ENCODE results near the gene MICAL3.
A peak's percentile ranks its signal among the peaks of the same experiment; 100 is the strongest.

Gene MICAL3

GRCh38 chr22:17779286-17780115 is 244.9 kb downstream of the MICAL3 start:
- DNase-seq: no peak
- Mint-ChIP-seq H3K36me3 (ENCODE audit: low read depth) (no peaks in the 10 kb centered on the region), H3K4me3 (peak overlapping the region; percentile 55), H3K9me3 (peaks cover 8% of the 10 kb centered on the region), H3K27ac (peak overlapping the region; percentile 18), H3K4me1 (peaks cover 73% of the 10 kb centered on the region), H3K27me3 (ENCODE audit: low read depth, poor library complexity) (no peaks in the 10 kb centered on the region)
- TF ChIP-seq CTCF (IDR thresholded peaks at IDR 0.05): no peak

DNA sequence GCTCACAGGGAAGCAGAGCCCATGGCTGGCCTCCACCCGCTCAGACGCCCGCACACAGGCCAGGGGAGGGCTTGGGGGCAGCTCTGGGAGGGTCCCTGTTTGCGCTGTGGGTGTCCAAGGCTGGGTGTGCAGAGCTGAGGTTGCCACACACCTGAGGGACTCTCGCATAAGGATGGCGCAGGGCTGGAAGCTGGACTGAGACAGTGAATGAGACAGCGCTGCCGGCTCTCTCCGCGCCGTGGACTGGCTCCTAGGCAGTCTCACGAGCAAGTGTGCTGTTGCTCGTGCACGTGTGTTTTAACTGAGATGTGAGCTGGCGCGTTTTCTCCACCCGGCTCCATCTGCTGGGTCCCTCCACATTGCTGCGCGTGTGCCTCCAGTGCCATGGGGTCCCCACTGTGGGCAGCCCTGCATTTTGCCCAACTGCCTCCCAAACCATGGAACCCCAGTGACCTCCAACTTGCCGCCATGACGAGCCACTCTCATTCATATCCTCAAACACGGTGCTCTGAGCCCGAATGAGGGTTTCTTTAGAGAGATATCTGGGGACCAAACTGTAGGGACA is 245.9 kb downstream of the MICAL3 start:
- Mint-ChIP-seq H3K9me3 (peaks cover 8% of the 10 kb centered on the region), H3K27ac (no peak overlapping the region), H3K4me1 (peaks cover 70% of the 10 kb centered on the region), H3K4me3 (no peak overlapping the region), H3K27me3 (ENCODE audit: low read depth, poor library complexity) (no peaks in the 10 kb centered on the region), H3K36me3 (ENCODE audit: low read depth) (no peaks in the 10 kb centered on the region)
- no peak for TF ChIP-seq CTCF (IDR thresholded peaks at IDR 0.05)
- DNase-seq: no peak

GRCh38 chr22:17777717-17778044 is 246.7 kb downstream of the MICAL3 start:
- Mint-ChIP-seq H3K4me3 (no peak overlapping the region), H3K4me1 (peaks cover 71% of the 10 kb centered on the region), H3K27ac (peak overlapping the region; percentile 95), H3K36me3 (ENCODE audit: low read depth) (no peaks in the 10 kb centered on the region), H3K27me3 (ENCODE audit: low read depth, poor library complexity) (no peaks in the 10 kb centered on the region), H3K9me3 (peaks cover 8% of the 10 kb centered on the region)
- TF ChIP-seq CTCF (IDR thresholded peaks at IDR 0.05): no peak
- no peak for DNase-seq

DNA sequence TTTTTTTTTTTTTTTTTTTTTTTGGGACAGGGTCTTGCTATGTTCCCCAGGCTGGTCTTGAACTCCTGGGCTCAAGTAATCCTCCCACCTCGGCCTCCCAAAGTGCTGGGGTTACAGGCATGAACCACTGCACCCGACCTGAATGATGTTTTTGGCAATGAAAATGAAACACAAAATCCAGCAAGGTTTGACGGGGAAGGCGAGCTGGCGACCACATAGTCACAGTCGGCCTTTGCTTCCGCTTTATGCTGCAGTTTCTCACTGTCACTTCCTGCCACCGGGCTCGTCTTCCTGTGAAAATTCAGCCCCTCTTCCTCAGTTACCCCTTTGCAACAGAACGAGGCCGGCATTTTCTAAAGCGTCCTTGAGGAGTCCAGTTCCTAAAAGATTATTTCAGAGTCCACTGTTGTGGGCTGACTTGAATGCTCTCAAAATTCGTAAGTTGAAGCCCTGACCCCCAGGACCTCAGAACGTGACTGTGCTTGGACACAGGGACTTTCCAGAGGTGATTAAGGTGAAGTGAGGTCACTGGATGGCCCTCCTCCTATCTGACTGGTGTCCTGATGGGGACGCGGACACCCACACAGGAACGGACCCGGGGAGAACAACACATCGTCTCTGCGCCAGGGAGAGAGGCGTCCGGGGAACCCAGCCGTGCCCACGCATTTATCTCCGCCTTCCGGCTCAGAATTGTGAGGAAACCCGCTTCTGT is 247.2 kb downstream of the MICAL3 start:
- no peaks in the 10 kb centered on the region for H3K36me3 Mint-ChIP-seq (ENCODE audit: low read depth)
- no peak for TF ChIP-seq CTCF (IDR thresholded peaks at IDR 0.05)

DNA sequence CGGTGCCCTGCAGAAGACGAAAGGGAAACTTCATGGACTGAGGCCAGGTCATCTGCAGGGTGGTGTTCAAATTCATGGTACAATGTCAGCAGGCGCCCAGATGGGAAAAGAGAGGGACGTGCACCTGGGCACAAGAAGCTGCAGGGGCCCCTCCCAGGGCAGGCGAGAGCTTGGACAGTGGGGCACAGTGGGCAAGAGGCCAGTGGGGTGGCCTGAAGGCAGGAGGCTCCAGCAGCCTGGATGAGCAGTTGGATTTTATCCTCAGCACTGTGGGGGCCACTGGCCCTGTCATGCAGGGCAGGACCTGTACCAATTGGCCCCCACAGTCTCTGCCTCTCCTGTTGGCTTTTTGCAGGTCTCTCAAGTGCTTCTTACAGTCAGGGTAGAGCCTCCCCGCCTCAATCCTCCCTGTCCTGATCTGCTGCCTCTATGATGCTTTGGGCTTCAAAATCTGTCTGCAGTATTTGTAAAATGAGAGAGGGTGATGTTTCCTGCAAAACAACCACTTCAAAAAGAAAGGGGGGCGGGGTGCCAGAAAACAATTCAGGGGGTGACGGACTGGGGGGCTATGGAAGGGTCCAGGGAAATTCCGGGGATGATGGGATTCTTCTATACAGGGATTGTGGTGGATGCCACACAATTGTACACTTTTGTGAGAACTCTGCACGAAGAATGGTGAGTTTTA is 248.4 kb downstream of the MICAL3 start:
- no peak for DNase-seq
- Mint-ChIP-seq H3K4me3 (peak overlapping the region; percentile 66), H3K27ac (peak overlapping the region; percentile 68), H3K9me3 (peaks cover 8% of the 10 kb centered on the region), H3K27me3 (ENCODE audit: low read depth, poor library complexity) (no peaks in the 10 kb centered on the region), H3K36me3 (ENCODE audit: low read depth) (no peaks in the 10 kb centered on the region), H3K4me1 (peaks cover 77% of the 10 kb centered on the region)
- TF ChIP-seq CTCF (IDR thresholded peaks at IDR 0.05): no peak

More for the DNA sequence above, 247.2 kb downstream of the MICAL3 start:
- Mint-ChIP-seq H3K27me3 (ENCODE audit: low read depth, poor library complexity) (no peaks in the 10 kb centered on the region), H3K9me3 (peaks cover 8% of the 10 kb centered on the region), H3K4me3 (no peak overlapping the region), H3K27ac (peak overlapping the region; percentile 95), H3K4me1 (peaks cover 71% of the 10 kb centered on the region)
- no peak for DNase-seq
